ENCODE results near the gene PAPLN. TPM values are rescaled to one million over a fixed set of nuclear protein-coding genes. Genes with fewer than 3 reads are reported as not detected.

Gene PAPLN
- total and polyA plus RNA-seq, 5 donors from 2014 or later = 0.11 to 0.47 (median 0.36) TPM; not detected in 1

DNA sequence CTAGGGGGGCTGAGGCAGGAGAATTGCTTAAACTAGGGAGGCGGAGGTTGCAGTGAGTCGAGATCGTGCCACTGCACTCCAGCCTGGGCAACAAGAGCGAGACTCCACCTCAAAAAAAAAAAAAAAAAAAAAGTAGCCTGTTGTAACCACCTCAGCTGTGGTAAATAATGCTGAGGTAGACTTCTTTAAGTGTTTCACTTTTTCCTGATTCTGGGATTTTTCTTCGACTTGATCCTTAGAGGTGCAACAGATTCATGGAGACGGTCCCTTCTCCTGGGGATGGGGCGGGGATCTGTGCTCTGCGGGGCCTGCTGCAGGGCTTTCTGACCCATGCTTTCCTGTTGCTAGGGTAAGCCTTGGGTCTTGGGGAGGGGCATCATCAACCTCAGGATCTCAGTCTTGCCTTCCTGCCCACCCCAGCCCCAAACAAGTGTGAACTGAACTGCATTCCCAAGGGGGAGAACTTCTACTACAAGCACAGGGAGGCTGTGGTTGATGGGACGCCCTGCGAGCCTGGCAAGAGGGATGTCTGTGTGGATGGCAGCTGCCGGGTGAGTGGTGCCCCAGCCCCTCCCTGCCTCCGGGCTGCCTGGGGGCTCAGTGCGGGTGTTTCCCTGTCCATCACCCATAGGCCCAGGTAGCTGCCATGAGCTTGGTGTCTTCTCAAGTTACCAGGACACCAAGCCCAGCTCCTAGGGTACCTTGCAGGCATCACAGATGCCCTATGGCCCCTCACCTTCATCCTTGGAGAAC is 12.4 kb downstream of the PAPLN start:
- Mint-ChIP-seq H3K4me3 (no peak overlapping the region), H3K27me3 (peaks cover 48% of the 10 kb centered on the region), H3K36me3 (peaks cover 7% of the 10 kb centered on the region), H3K9me3 (peaks cover 0 to 6% (median 0%) of the 10 kb centered on the region in 7 donors), H3K4me1 (peaks cover 5 to 17% (median 11%) of the 10 kb centered on the region in 4 donors), H3K27ac (no peak overlapping the region)
- Histone ChIP-seq H3K36me3 (ENCODE audit: control insufficient read depth, insufficient read depth, low read length) (no peaks in the 10 kb centered on the region), H3K4me1 (ENCODE audit: control insufficient read depth, insufficient read depth, low read length, poor library complexity, severe bottlenecking) (peaks cover 13% of the 10 kb centered on the region), H3K9me3 (ENCODE audit: control insufficient read depth in 2 of 2, low read length in 2 of 2) (no peaks in the 10 kb centered on the region), H3K27me3 (ENCODE audit: control insufficient read depth, insufficient read depth, low read length) (peaks cover 2% of the 10 kb centered on the region), H3K4me3 (ENCODE audit: low read depth, low read length) (no peak overlapping the region), H3K27ac (ENCODE audit: insufficient read depth, low read length, poor library complexity, severe bottlenecking) (no peak overlapping the region)
- DNase-seq (no peak), ATAC-seq (ENCODE audit: low read depth in 2 of 2) (no peak)

DNA sequence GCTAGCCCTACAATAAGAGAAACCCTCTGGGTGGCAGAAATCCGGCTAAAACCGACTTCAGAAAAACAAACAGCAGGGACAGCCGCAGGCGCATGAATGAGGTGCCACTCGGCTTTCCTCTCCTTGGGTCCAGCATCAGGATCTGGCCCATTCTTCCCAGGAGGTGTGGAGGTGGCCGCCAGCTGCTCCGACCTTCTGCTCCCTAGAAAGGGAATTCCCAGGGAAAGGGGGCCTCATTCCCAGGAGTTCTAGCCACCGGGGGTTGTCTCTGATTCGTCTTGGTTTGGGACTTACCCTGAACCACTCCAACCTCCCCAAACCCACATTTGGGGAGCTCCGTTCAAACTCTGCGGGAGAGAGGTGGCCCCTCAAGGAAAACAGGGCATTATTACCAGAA is 13.0 kb downstream of the PAPLN start:
- Mint-ChIP-seq H3K27ac (no peak overlapping the region), H3K4me3 (no peak overlapping the region), H3K9me3 (peaks cover 0 to 6% (median 0%) of the 10 kb centered on the region in 7 donors), H3K36me3 (peaks cover 7% of the 10 kb centered on the region), H3K27me3 (peaks cover 42% of the 10 kb centered on the region), H3K4me1 (peaks cover 5 to 13% (median 9%) of the 10 kb centered on the region in 4 donors)
- ATAC-seq (ENCODE audit: low read depth in 2 of 2) (no peak), DNase-seq (no peak)
- Histone ChIP-seq H3K9me3 (ENCODE audit: control insufficient read depth in 2 of 2, low read length in 2 of 2) (no peaks in the 10 kb centered on the region), H3K27me3 (ENCODE audit: control insufficient read depth, insufficient read depth, low read length) (no peaks in the 10 kb centered on the region), H3K36me3 (ENCODE audit: control insufficient read depth, insufficient read depth, low read length) (no peaks in the 10 kb centered on the region), H3K4me3 (ENCODE audit: low read depth, low read length) (no peak overlapping the region), H3K27ac (ENCODE audit: insufficient read depth, low read length, poor library complexity, severe bottlenecking) (no peak overlapping the region), H3K4me1 (ENCODE audit: control insufficient read depth, insufficient read depth, low read length, poor library complexity, severe bottlenecking) (peaks cover 11% of the 10 kb centered on the region)

DNA sequence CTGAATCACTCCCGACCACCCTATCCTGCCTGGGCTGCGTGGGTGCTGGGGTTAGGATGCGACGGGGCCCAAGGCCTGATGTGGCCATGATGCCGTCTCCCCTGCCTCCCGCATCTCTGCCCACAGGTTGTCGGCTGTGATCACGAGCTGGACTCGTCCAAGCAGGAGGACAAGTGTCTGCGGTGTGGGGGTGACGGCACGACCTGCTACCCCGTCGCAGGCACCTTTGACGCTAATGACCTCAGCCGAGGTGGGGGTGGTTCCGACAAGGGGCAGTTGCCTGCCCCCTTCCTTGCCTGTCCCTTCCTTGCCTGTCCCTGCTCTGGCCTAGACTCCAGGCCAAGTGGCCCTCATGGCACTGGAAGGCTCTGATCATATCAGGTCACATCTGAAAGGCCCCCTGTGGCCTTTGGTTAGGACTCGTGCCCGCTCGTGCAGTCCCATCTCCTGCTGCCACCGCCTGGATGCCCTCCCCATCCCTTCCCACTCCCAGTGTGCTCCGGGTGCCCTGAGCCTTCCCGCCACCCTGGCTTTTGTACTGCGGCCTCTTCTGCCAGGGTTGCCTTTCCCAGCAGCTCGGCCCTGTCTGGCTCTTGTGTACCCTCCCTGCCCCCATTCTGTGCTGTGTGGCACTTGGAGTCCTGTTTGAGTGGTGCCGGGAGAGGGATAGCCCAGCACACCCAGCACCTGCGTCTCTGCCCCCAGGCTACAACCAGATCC is 13.6 kb downstream of the PAPLN start:
- no peak overlapping the region for H3K4me3 Mint-ChIP-seq
- H3K9me3 ChIP-seq (ENCODE audit: control insufficient read depth in 2 of 2, low read length in 2 of 2) = no peaks in the 10 kb centered on the region
- no peak for DNase-seq

DNA sequence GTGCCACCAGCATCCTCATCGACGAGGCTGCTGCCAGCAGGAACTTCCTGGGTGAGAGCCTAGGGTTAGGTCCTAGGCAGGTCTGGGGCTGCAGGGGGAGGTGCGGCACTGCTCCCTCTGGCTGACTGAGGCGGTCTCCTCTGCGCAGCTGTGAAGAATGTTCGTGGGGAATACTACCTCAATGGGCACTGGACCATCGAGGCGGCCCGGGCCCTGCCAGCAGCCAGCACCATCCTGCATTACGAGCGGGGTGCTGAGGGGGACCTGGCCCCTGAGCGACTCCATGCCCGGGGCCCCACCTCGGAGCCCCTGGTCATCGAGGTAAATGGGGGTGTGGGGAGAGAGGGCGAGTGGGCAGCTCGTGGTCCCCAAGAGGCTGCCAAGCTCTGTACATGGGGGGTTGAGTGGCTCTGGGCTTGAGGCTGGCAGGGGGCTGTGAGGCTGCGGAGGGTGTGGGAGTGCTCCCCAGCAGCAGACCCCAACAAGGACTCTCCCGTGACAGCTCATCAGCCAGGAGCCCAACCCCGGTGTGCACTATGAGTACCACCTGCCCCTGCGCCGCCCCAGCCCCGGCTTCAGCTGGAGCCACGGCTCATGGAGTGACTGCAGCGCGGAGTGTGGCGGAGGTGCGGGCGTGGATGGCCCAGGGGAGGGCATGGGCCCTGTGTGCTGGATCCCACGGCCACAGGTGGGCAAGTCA is 14.4 kb downstream of the PAPLN start:
- Histone ChIP-seq H3K4me3 (ENCODE audit: low read depth, low read length) (no peak overlapping the region), H3K27ac (ENCODE audit: insufficient read depth, low read length, poor library complexity, severe bottlenecking) (no peak overlapping the region), H3K36me3 (ENCODE audit: control insufficient read depth, insufficient read depth, low read length) (no peaks in the 10 kb centered on the region), H3K27me3 (ENCODE audit: control insufficient read depth, insufficient read depth, low read length) (no peaks in the 10 kb centered on the region), H3K9me3 (ENCODE audit: control insufficient read depth in 2 of 2, low read length in 2 of 2) (no peaks in the 10 kb centered on the region), H3K4me1 (ENCODE audit: control insufficient read depth, insufficient read depth, low read length, poor library complexity, severe bottlenecking) (no peaks in the 10 kb centered on the region)
- Mint-ChIP-seq H3K27me3 (peaks cover 31% of the 10 kb centered on the region), H3K9me3 (peaks cover 0 to 6% (median 0%) of the 10 kb centered on the region in 7 donors), H3K4me3 (no peak overlapping the region), H3K36me3 (peaks cover 7% of the 10 kb centered on the region), H3K27ac (no peak overlapping the region), H3K4me1 (peaks cover 3 to 10% (median 7%) of the 10 kb centered on the region in 4 donors)
- ATAC-seq (ENCODE audit: low read depth in 2 of 2) (no peak), DNase-seq (no peak)

More for the DNA sequence above, 13.6 kb downstream of the PAPLN start:
- Mint-ChIP-seq H3K27ac (no peak overlapping the region), H3K9me3 (peaks cover 0 to 6% (median 0%) of the 10 kb centered on the region in 7 donors), H3K36me3 (peaks cover 7% of the 10 kb centered on the region), H3K4me1 (peaks cover 5 to 13% (median 9%) of the 10 kb centered on the region in 4 donors), H3K27me3 (peaks cover 38% of the 10 kb centered on the region)
- Histone ChIP-seq H3K36me3 (ENCODE audit: control insufficient read depth, insufficient read depth, low read length) (no peaks in the 10 kb centered on the region), H3K27me3 (ENCODE audit: control insufficient read depth, insufficient read depth, low read length) (no peaks in the 10 kb centered on the region), H3K4me1 (ENCODE audit: control insufficient read depth, insufficient read depth, low read length, poor library complexity, severe bottlenecking) (peaks cover 6% of the 10 kb centered on the region), H3K4me3 (ENCODE audit: low read depth, low read length) (no peak overlapping the region), H3K27ac (ENCODE audit: insufficient read depth, low read length, poor library complexity, severe bottlenecking) (no peak overlapping the region)
- no peak for ATAC-seq (ENCODE audit: low read depth in 2 of 2)

DNA sequence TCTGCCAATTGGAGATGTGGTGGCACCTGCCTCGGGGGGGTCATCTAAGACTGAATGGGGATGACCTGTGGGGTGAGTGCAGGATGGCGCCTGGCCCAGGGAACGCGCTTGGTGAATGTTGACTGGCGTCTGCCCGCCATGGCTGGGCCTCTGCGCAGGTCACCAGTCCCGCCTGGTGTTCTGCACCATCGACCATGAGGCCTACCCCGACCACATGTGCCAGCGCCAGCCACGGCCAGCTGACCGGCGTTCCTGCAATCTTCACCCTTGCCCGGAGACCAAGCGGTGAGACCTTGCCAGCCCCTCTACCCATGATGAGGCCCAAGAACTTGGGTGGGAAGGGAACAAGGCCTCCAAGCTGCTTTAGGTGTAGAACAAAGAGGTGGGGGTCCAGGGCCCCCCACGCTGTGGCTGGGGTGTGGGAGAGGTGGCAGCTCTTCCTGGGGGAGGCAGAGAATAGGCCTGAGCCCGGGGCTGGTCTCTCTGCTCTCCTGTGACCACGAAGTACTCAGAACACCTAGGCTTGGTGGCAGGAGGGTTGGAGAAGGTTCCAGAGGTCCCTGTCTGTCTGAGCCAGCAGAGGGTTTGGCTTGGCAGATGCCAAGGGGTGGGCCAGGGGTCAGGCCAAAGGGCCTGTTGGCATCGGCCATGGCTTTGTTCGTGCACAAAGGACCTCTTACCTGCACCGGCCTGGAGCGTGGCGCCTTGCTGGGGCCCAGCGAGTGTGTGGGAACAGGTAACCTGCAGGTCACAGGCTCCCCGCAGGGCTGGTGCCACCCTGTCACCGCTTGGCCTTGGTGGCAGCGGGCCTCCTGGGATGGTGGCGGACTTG is 15.4 kb downstream of the PAPLN start:
- Mint-ChIP-seq H3K9me3 (peaks cover 0 to 2% (median 0%) of the 10 kb centered on the region in 7 donors), H3K36me3 (no peaks in the 10 kb centered on the region), H3K4me1 (no peaks in the 10 kb centered on the region), H3K27me3 (peaks cover 25% of the 10 kb centered on the region), H3K27ac (no peak overlapping the region), H3K4me3 (no peak overlapping the region)
- Histone ChIP-seq H3K27ac (ENCODE audit: insufficient read depth, low read length, poor library complexity, severe bottlenecking) (no peak overlapping the region), H3K4me1 (ENCODE audit: control insufficient read depth, insufficient read depth, low read length, poor library complexity, severe bottlenecking) (no peaks in the 10 kb centered on the region), H3K9me3 (ENCODE audit: control insufficient read depth in 2 of 2, low read length in 2 of 2) (no peaks in the 10 kb centered on the region), H3K4me3 (ENCODE audit: low read depth, low read length) (no peak overlapping the region), H3K36me3 (ENCODE audit: control insufficient read depth, insufficient read depth, low read length) (no peaks in the 10 kb centered on the region), H3K27me3 (ENCODE audit: control insufficient read depth, insufficient read depth, low read length) (no peaks in the 10 kb centered on the region)
- ATAC-seq (ENCODE audit: low read depth in 2 of 2) (no peak), DNase-seq (no peak)

DNA sequence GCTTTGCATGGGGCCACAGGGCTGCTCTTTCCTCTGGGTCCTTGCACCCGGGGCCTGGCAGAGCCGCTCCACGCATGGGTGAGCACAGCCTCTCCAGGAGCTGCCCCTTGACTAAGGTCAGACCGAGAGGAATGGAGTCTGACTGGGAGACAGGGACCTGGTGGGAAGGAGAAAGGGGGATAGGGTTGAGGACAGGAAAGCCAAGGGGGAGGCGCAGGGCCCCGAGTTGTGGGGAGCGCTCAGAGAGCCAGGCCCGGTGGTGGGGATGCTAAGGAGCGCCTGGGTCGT is 16.0 kb downstream of the PAPLN start:
- Histone ChIP-seq H3K36me3 (ENCODE audit: control insufficient read depth, insufficient read depth, low read length) (no peaks in the 10 kb centered on the region), H3K27ac (ENCODE audit: insufficient read depth, low read length, poor library complexity, severe bottlenecking) (no peak overlapping the region), H3K9me3 (ENCODE audit: control insufficient read depth in 2 of 2, low read length in 2 of 2) (no peaks in the 10 kb centered on the region), H3K4me1 (ENCODE audit: control insufficient read depth, insufficient read depth, low read length, poor library complexity, severe bottlenecking) (no peaks in the 10 kb centered on the region), H3K4me3 (ENCODE audit: low read depth, low read length) (no peak overlapping the region), H3K27me3 (ENCODE audit: control insufficient read depth, insufficient read depth, low read length) (no peaks in the 10 kb centered on the region)
- Mint-ChIP-seq H3K27ac (no peak overlapping the region), H3K4me1 (peaks cover 0 to 2% (median 0%) of the 10 kb centered on the region in 4 donors), H3K4me3 (no peak overlapping the region), H3K9me3 (no peaks in the 10 kb centered on the region), H3K27me3 (peaks cover 25% of the 10 kb centered on the region), H3K36me3 (no peaks in the 10 kb centered on the region)
- DNase-seq (no peak), ATAC-seq (ENCODE audit: low read depth in 2 of 2) (no peak)

DNA sequence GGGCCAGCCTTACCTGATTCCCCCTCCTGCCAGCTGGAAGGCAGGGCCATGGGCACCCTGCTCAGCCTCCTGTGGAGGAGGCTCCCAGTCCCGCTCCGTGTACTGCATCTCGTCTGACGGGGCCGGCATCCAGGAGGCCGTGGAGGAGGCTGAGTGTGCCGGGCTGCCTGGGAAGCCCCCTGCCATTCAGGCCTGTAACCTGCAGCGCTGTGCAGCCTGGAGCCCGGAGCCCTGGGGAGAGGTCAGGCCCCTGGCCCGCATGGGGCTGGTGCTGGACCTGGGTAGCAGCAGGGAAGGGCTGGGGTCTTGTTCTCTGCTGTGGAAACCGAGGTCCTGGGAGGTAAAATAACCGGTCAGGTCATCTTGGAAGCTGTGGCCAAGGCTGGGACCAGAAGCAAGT is 16.4 kb downstream of the PAPLN start:
- no peak overlapping the region for H3K27ac Mint-ChIP-seq
- ATAC-seq (ENCODE audit: low read depth in 2 of 2) = no peak
- H3K27me3 Mint-ChIP-seq = peaks cover 22% of the 10 kb centered on the region
- H3K36me3 Mint-ChIP-seq = no peaks in the 10 kb centered on the region
- Histone ChIP-seq H3K36me3 (ENCODE audit: control insufficient read depth, insufficient read depth, low read length) (no peaks in the 10 kb centered on the region), H3K4me3 (ENCODE audit: low read depth, low read length) (no peak overlapping the region), H3K27ac (ENCODE audit: insufficient read depth, low read length, poor library complexity, severe bottlenecking) (no peak overlapping the region), H3K27me3 (ENCODE audit: control insufficient read depth, insufficient read depth, low read length) (no peaks in the 10 kb centered on the region), H3K9me3 (ENCODE audit: control insufficient read depth in 2 of 2, low read length in 2 of 2) (no peaks in the 10 kb centered on the region), H3K4me1 (ENCODE audit: control insufficient read depth, insufficient read depth, low read length, poor library complexity, severe bottlenecking) (no peaks in the 10 kb centered on the region)
- H3K4me3 Mint-ChIP-seq = no peak overlapping the region
- no peak for DNase-seq
- H3K9me3 Mint-ChIP-seq = no peaks in the 10 kb centered on the region
- H3K4me1 Mint-ChIP-seq = peaks cover 0 to 3% (median 0%) of the 10 kb centered on the region in 4 donors

All from CD4-positive, CD25-positive, alpha-beta regulatory T cell (primary cell).